ENCODE results near the gene RAB11FIP5. TPM values are rescaled to one million over a fixed set of nuclear protein-coding genes. Genes with fewer than 3 reads are reported as not detected.

RAB11FIP5 gene
- total and polyA plus RNA-seq, 2 experiments from 2014 or later: 4.4 to 16.6 TPM

- Histone ChIP-seq H2AFZ (no peak overlapping the region), H3K36me3 (ENCODE audit: insufficient read depth) (no peaks in the 10 kb centered on the region), H3K9me2 (ENCODE audit: insufficient read depth) (no peaks in the 10 kb centered on the region), H3K79me2 (replicated peaks; ENCODE audit: insufficient read depth) (peaks cover 7% of the 10 kb centered on the region), H3K4me2 (peak overlapping the region; percentile 67; the same call in 1 of the 2 replicates), H3F3A (replicated peaks; ENCODE audit: low read depth) (no peaks in the 10 kb centered on the region), H3K4me3 (peak overlapping the region; percentile 35), H3K27me3 (ENCODE audit: insufficient read depth) (no peaks in the 10 kb centered on the region), H4K20me1 (replicated peaks; ENCODE audit: insufficient read depth) (peaks cover 6% of the 10 kb centered on the region), H3K4me1 (ENCODE audit: insufficient read depth) (peaks cover 17% of the 10 kb centered on the region), H3K27ac (ENCODE audit: low read depth) (peak overlapping the region; percentile 61; the same call in 1 of the 2 replicates)
- ATAC-seq: peak; percentile 54
- Mint-ChIP-seq H3K36me3 (ENCODE audit: low read depth) (peaks cover 3% of the 10 kb centered on the region; the same call in 2 of the 3 replicates), H3K27ac (peak overlapping the region; percentile 53), H3K4me1 (peaks cover 30% of the 10 kb centered on the region), H3K4me3 (no peak overlapping the region), H3K9me3 (peaks cover 2% of the 10 kb centered on the region; the same call in 1 of the 3 replicates), H3K27me3 (ENCODE audit: insufficient read depth, low read depth, poor library complexity) (peaks cover 2% of the 10 kb centered on the region)
- 0 out of 2 replicates have a peak, but pooled peaks have one; percentile 20 for TF ChIP-seq ETS1 (IDR thresholded peaks at IDR 0.05)
- no peak for TF ChIP-seq NANOG (IDR thresholded peaks at IDR 0.05; ENCODE audit: borderline replicate concordance)
- peak; percentile 60 for DNase-seq (ENCODE audit: low spot score)
These were observed 11.0 kb downstream of the RAB11FIP5 start for GRCh38 chr2:73101626-73102256.

GRCh38 chr2:73100956-73101355, 11.8 kb downstream of the RAB11FIP5 start:
- peaks cover 5% of the 10 kb centered on the region for H3K27me3 Mint-ChIP-seq (ENCODE audit: insufficient read depth, low read depth, poor library complexity)
- Histone ChIP-seq H3K4me1 (ENCODE audit: insufficient read depth) (peaks cover 17% of the 10 kb centered on the region), H3K36me3 (ENCODE audit: insufficient read depth) (no peaks in the 10 kb centered on the region), H3K79me2 (replicated peaks; ENCODE audit: insufficient read depth) (peaks cover 7% of the 10 kb centered on the region), H3K9me2 (ENCODE audit: insufficient read depth) (no peaks in the 10 kb centered on the region), H3K4me3 (no peak overlapping the region), H3K4me2 (no peak overlapping the region), H4K20me1 (replicated peaks; ENCODE audit: insufficient read depth) (peaks cover 6% of the 10 kb centered on the region), H2AFZ (no peak overlapping the region), H3K27me3 (ENCODE audit: insufficient read depth) (no peaks in the 10 kb centered on the region), H3K27ac (ENCODE audit: low read depth) (no peak overlapping the region), H3F3A (replicated peaks; ENCODE audit: low read depth) (no peaks in the 10 kb centered on the region)
- peaks cover 30% of the 10 kb centered on the region for H3K4me1 Mint-ChIP-seq
- no peak for DNase-seq (ENCODE audit: low spot score)
- no peak overlapping the region for H3K27ac Mint-ChIP-seq
- no peak for ATAC-seq
- peaks cover 3% of the 10 kb centered on the region; the same call in 1 of the 3 replicates for H3K36me3 Mint-ChIP-seq (ENCODE audit: low read depth)
- H3K9me3 Mint-ChIP-seq: peaks cover 2% of the 10 kb centered on the region; the same call in 2 of the 3 replicates
- H3K4me3 Mint-ChIP-seq: no peak overlapping the region
- TF ChIP-seq CREB1 (CRISPR knock-in tag; IDR thresholded peaks at IDR 0.05; ENCODE audit: low read depth) (no peak), POLR2AphosphoS5 (IDR thresholded peaks at IDR 0.05; ENCODE audit: low read depth) (no peak), CTCF (conservative IDR thresholded peaks at IDR 0.05; ENCODE audit: low read depth in 2 of 2) (no peak), ZNF331 (CRISPR knock-in tag; IDR thresholded peaks at IDR 0.05; ENCODE audit: low read depth) (no peak), EZH2 (IDR thresholded peaks at IDR 0.05; ENCODE audit: low read depth, unreplicated experiment) (no peak), REST (IDR thresholded peaks at IDR 0.05; ENCODE audit: unreplicated experiment) (no peak), STAT1 (IDR thresholded peaks at IDR 0.05; ENCODE audit: unreplicated experiment) (no peak)
